Measurements from ENCODE around the gene PDS5A.
"Not testable (repeated sequence)": the region's sequence is repeated elsewhere in the genome, so short reads cannot be mapped to it uniquely, and the experiment has no call there.

DNA sequence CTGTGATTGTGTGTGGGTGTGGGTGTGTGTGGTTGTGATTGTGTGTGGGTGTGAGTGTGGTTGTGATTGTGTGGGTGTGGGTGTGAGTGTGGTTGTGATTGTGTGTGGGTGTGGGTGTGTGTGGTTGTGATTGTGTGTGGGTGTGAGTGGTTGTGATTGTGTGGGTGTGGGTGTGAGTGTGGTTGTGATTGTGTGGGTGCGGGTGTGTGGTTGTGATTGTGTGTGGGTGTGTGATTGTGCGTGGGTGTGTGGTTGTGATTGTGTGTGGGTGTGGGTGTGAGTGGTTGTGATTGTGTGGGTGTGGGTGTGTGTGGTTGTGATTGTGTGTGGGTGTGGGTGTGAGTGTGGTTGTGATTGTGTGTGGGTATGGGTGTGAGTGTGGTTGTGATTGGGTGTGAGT is 163.9 kb downstream of the PDS5A start:
- not testable (repeated sequence) for TF ChIP-seq EZH2 (IDR thresholded peaks at IDR 0.05; ENCODE audit: low read depth); CTCF (conservative IDR thresholded peaks at IDR 0.05)

Measured in PC-9 (cell line).